ENCODE results near the gene EHMT1. TPM values are rescaled to one million over a fixed set of nuclear protein-coding genes. Genes with fewer than 3 reads are reported as not detected.

Gene EHMT1
- total RNA-seq, 1 donor from 2014 or later: 163 TPM

DNA sequence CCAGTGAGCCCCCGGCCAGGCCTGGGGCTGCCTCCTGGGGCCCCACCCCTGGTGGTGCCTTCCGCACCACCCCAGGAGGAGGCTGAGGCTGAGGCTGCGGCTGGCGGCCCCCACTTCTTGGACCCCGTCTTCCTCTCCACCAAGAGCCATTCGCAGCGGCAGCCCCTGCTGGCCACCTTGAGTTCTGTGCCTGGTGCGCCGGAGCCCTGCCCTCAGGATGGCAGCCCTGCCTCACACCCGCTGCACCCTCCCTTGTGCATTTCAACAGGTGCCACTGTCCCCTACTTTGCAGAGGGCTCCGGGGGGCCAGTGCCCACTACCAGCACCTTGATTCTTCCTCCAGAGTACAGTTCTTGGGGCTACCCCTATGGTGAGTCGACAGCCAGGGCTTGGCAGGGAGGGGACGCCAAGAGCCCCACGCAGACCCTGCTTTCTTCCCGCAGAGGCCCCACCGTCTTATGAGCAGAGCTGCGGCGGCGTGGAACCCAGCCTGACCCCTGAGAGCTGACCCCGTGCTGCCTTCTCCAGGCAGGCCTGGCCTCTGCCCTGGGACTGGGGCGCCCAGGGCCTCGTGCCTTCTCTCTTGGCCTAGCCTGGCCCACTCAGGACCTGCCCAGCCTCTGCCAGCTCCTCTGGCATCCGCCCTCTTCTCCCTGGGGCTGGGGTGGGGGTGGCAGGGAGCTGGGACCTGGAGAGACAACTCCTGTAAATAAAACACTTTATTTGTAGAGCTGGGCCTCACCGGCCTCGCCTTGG is 4.0 kb upstream of the EHMT1 start:
- Mint-ChIP-seq H3K9me3 (no peaks in the 10 kb centered on the region), H3K36me3 (ENCODE audit: low read depth) (no peaks in the 10 kb centered on the region), H3K4me3 (no peak overlapping the region), H3K27me3 (ENCODE audit: low read depth) (no peaks in the 10 kb centered on the region), H3K27ac (ENCODE audit: unreplicated experiment) (no peak overlapping the region), H3K4me1 (peaks cover 13% of the 10 kb centered on the region)
- no peak for DNase-seq (ENCODE audit: low read depth, low spot score)
- TF ChIP-seq, protein P1, sequence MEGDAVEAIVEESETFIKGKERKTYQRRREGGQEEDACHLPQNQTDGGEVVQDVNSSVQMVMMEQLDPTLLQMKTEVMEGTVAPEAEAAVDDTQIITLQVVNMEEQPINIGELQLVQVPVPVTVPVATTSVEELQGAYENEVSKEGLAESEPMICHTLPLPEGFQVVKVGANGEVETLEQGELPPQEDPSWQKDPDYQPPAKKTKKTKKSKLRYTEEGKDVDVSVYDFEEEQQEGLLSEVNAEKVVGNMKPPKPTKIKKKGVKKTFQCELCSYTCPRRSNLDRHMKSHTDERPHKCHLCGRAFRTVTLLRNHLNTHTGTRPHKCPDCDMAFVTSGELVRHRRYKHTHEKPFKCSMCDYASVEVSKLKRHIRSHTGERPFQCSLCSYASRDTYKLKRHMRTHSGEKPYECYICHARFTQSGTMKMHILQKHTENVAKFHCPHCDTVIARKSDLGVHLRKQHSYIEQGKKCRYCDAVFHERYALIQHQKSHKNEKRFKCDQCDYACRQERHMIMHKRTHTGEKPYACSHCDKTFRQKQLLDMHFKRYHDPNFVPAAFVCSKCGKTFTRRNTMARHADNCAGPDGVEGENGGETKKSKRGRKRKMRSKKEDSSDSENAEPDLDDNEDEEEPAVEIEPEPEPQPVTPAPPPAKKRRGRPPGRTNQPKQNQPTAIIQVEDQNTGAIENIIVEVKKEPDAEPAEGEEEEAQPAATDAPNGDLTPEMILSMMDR (conservative IDR thresholded peaks at IDR 0.05): peak; percentile 22

DNA sequence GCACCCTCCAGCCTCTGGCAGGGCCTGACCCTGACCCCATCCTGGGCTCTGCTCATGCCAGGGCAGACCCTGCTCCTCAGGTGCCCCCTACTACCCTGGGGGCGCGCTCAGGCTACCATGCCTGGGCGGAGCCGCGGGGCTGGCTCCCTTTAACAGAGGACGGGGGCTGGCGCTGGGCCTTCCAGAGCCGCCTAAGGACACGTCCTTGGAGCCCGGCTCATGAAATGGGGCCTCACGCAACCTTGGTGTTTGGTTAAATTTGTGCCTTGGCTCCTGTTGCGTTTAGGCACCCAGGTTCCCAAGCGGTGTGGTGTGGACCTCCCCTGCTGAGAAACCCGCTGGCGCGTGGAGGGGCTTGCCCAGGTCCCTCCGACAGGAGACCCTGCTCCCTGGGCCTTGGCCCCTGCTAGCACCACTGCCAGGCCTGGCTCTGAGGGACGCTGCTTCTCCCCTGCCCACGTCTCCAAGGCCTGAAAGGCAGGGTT is 3.4 kb upstream of the EHMT1 start:
- H3K4me3 Mint-ChIP-seq: peak overlapping the region; percentile 61
- H3K27me3 Mint-ChIP-seq (ENCODE audit: low read depth): no peaks in the 10 kb centered on the region
- no peak overlapping the region for H3K27ac Mint-ChIP-seq (ENCODE audit: unreplicated experiment)
- H3K4me1 Mint-ChIP-seq: peaks cover 20% of the 10 kb centered on the region
- H3K9me3 Mint-ChIP-seq: no peaks in the 10 kb centered on the region
- DNase-seq (ENCODE audit: low read depth, low spot score): no peak
- no peaks in the 10 kb centered on the region for H3K36me3 Mint-ChIP-seq (ENCODE audit: low read depth)
- TF ChIP-seq, protein P1 (conservative IDR thresholded peaks at IDR 0.05): no peak

GRCh38 chr9:137619240-137620047 is 639 bp downstream of the EHMT1 start:
- no peaks in the 10 kb centered on the region for H3K9me3 Mint-ChIP-seq
- H3K27ac Mint-ChIP-seq (ENCODE audit: unreplicated experiment): peak overlapping the region; percentile 95
- H3K36me3 Mint-ChIP-seq (ENCODE audit: low read depth): peaks cover 3% of the 10 kb centered on the region
- H3K4me3 Mint-ChIP-seq: peak overlapping the region; percentile 89
- DNase-seq (ENCODE audit: low read depth, low spot score): peak; percentile 25
- no peaks in the 10 kb centered on the region for H3K27me3 Mint-ChIP-seq (ENCODE audit: low read depth)
- H3K4me1 Mint-ChIP-seq: peaks cover 32% of the 10 kb centered on the region
- TF ChIP-seq, protein P1 (conservative IDR thresholded peaks at IDR 0.05): no peak

DNA sequence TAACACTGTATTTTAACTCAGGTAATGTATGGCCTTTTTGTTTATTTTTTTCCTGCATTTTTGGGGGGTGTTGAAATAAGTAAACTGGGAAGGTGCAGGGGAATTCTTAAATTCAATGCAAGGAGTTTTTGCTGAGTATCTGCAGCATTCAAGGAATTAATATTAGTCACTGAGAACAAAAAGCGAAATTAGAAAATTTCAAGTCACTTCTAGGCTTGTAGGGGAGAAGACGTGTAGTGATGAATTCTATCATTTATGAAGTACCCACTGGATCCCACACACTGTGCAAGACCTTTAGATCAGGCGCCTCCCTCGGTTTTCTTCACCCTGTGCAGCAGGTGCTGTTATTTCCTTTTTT is 1.2 kb downstream of the EHMT1 start:
- Mint-ChIP-seq H3K9me3 (no peaks in the 10 kb centered on the region), H3K27me3 (ENCODE audit: low read depth) (no peaks in the 10 kb centered on the region), H3K4me1 (peaks cover 32% of the 10 kb centered on the region), H3K4me3 (peak overlapping the region; percentile 89), H3K36me3 (ENCODE audit: low read depth) (peaks cover 3% of the 10 kb centered on the region), H3K27ac (ENCODE audit: unreplicated experiment) (no peak overlapping the region)
- TF ChIP-seq, protein P1 (conservative IDR thresholded peaks at IDR 0.05): no peak
- no peak for DNase-seq (ENCODE audit: low read depth, low spot score)

GRCh38 chr9:137620581-137620980 is 1.8 kb downstream of the EHMT1 start:
- Mint-ChIP-seq H3K36me3 (ENCODE audit: low read depth) (peaks cover 3% of the 10 kb centered on the region), H3K27ac (ENCODE audit: unreplicated experiment) (no peak overlapping the region), H3K27me3 (ENCODE audit: low read depth) (no peaks in the 10 kb centered on the region), H3K4me3 (peak overlapping the region; percentile 87), H3K4me1 (peaks cover 32% of the 10 kb centered on the region), H3K9me3 (no peaks in the 10 kb centered on the region)
- TF ChIP-seq, protein P1 (conservative IDR thresholded peaks at IDR 0.05): no peak
- DNase-seq (ENCODE audit: low read depth, low spot score): no peak

Data from neural crest cell (in vitro differentiated cells).